Gastrocnemius medialis (tissue), 4 donors: Measurements from ENCODE around the gene CEP170. TPM values are rescaled to one million over a fixed set of nuclear protein-coding genes. Genes with fewer than 3 reads are reported as not detected.

Experiments used
- ATAC-seq, 2 donors: fragments of 150-250 bp; one replicate each; pipeline ENCODE4 v1.9.1; 2016
- DNase-seq, 2 donors: peaks; one replicate each; pipeline ENCODE4 v3.0.0-alpha.2; 2019
- H3K27ac ChIP-seq, 4 donors: fragments of 200-600 bp; sonication (generic); 1 replicate in 1 of 4; 2 replicates in 3 of 4; pipeline ENCODE4 v1.5.1; 2016 to 2018; ENCODE audit warnings: mild to moderate bottlenecking in 2 of 4, moderate library complexity in 1 of 4
- H3K27me3 ChIP-seq, 3 donors: fragments of 200-600 bp; sonication (generic) in 2 of 3; 1 replicate in 1 of 3; 2 replicates in 2 of 3; pipeline versions ENCODE4 v1.5.1 to v1.6.0; 2016 to 2019; ENCODE audit warnings: mild to moderate bottlenecking in 1 of 3, moderate library complexity in 1 of 3
- H3K36me3 ChIP-seq, 2 donors: fragments of 200-600 bp; sonication (generic) in 1 of 2; one replicate each; pipeline ENCODE4 v1.5.1; 2017 to 2018
- H3K4me1 ChIP-seq, 2 donors: fragments of 200-600 bp; sonication (generic) in 1 of 2; one replicate each; pipeline ENCODE4 v1.5.1; 2016 to 2017; ENCODE audit warnings: mild to moderate bottlenecking in 2 of 2
- H3K4me3 ChIP-seq, 4 donors: fragments of 200-600 bp; sonication (generic) in 3 of 4; 1 replicate in 1 of 4; 2 replicates in 3 of 4; pipeline ENCODE4 v1.5.1; 2016 to 2019; ENCODE audit warnings: mild to moderate bottlenecking in 2 of 4
- H3K9me3 ChIP-seq, 3 donors: fragments of 200-600 bp; sonication (generic) in 2 of 3; 1 replicate in 1 of 3; 2 replicates in 2 of 3; pipeline ENCODE4 v1.5.1; 2016 to 2019
- CTCF ChIP-seq, 5 experiments: fragments of 450-650 bp in 3 of 5; fragments of 200-600 bp in 2 of 5; sonication (generic) in 2 of 5; IDR thresholded peaks in 4 of 5; conservative IDR thresholded peaks in 1 of 5; 1 replicate in 4 of 5; 2 replicates in 1 of 5; pipeline ENCODE4 v1.5.1; 2016 to 2019; ENCODE audit warnings: antibody characterized with exemption in 5 of 5, mild to moderate bottlenecking in 3 of 5, moderate library complexity in 3 of 5
- POLR2A ChIP-seq, 2 donors: fragments of 450-650 bp; IDR thresholded peaks; one replicate each; pipeline ENCODE4 v1.6.1; 2017; ENCODE audit warnings: antibody characterized with exemption in 2 of 2, mild to moderate bottlenecking in 2 of 2, moderate library complexity in 2 of 2
- in situ Hi-C, 4 donors: fragments of 200-750 bp; cut with MboI; loops; one replicate each; pipeline versions ENCODE4 v1.15.0 to v1.8.0; 2017; ENCODE audit warnings: low sequenced_read_pairs in 4 of 4
- intact Hi-C: fragments of 100-400 bp; cut with DNase I; formaldehyde crosslinking; loops from one replicate; pipeline ENCODE4 v1.15.1; 2023; ENCODE audit warnings: low total_unique reads
- total RNA-seq, 4 donors: library from RNA; depleted of rRNA; stranded (reverse); fragments of >200 nt; gene quantifications; one replicate each; pipeline versions ENCODE4 v1.1.0 to v1.2.3, GENCODE V29; 2016

The CEP170 gene
- total RNA-seq, 4 donors from 2014 or later = 13.8 to 36.9 (median 31.1) TPM

GRCh38 chr1:243267471-243267880, 12.4 kb upstream of the CEP170 start:
- Histone ChIP-seq H3K4me1 (peaks cover 0 to 15% of the 10 kb centered on the region in 2 donors), H3K27ac (no peak overlapping the region), H3K27me3 (no peaks in the 10 kb centered on the region), H3K9me3 (no peaks in the 10 kb centered on the region), H3K36me3 (peaks cover 0 to 21% of the 10 kb centered on the region in 2 donors), H3K4me3 (no peak overlapping the region)
- ATAC-seq (peak; percentile 39 to 64), DNase-seq (no peak)
- in situ Hi-C loops (loop anchor here in 2 of 4 donors (25.0 kb wide), 2 partner anchors 1570 to 1595 kb away; partner anchors contain the start of genes COX20 (in 1 of the 2) and HNRNPU (in 1 of the 2)), intact Hi-C loops (no loop called here)
- TF ChIP-seq POLR2A (IDR thresholded peaks at IDR 0.05) (no peak), CTCF (IDR thresholded peaks at IDR 0.05 in 4 of 5, conservative IDR thresholded peaks at IDR 0.05 in 1 of 5) (no peak)

GRCh38 chr1:243266231-243266630, 11.2 kb upstream of the CEP170 start:
- H3K27ac ChIP-seq = no peak overlapping the region

GRCh38 chr1:243264717-243265116, 9.6 kb upstream of the CEP170 start:
- Histone ChIP-seq H3K27me3 (no peaks in the 10 kb centered on the region), H3K4me1 (peaks cover 3 to 15% of the 10 kb centered on the region in 2 donors), H3K27ac (no peak overlapping the region), H3K4me3 (no peak overlapping the region), H3K9me3 (no peaks in the 10 kb centered on the region), H3K36me3 (no peaks in the 10 kb centered on the region)
- in situ Hi-C loops = loop anchor here in 2 of 4 donors (25.0 kb wide), 2 partner anchors 1573 to 1598 kb away; partner anchors contain the start of genes COX20 (in 1 of the 2) and HNRNPU (in 1 of the 2)
- intact Hi-C loops = no loop called here
- peak in 1 of 2 donors; percentile 35 for ATAC-seq
- peak in 1 of 2 donors; percentile 8 for TF ChIP-seq POLR2A (IDR thresholded peaks at IDR 0.05)
- TF ChIP-seq CTCF (IDR thresholded peaks at IDR 0.05 in 4 of 5, conservative IDR thresholded peaks at IDR 0.05 in 1 of 5) = no peak
- DNase-seq = no peak

More at GRCh38 chr1:243266231-243266630, 11.2 kb upstream of the CEP170 start:
- no peak for TF ChIP-seq CTCF (IDR thresholded peaks at IDR 0.05 in 4 of 5, conservative IDR thresholded peaks at IDR 0.05 in 1 of 5)
- TF ChIP-seq POLR2A (IDR thresholded peaks at IDR 0.05) = no peak
- Histone ChIP-seq H3K4me3 (no peak overlapping the region), H3K4me1 (peaks cover under 1 to 15% of the 10 kb centered on the region in 2 donors), H3K27me3 (no peaks in the 10 kb centered on the region), H3K36me3 (peaks cover 0 to 10% of the 10 kb centered on the region in 2 donors), H3K9me3 (no peaks in the 10 kb centered on the region)
- intact Hi-C loops = no loop called here
- in situ Hi-C loops = loop anchor here in 2 of 4 donors (25.0 kb wide), 2 partner anchors 1571 to 1596 kb away; partner anchors contain the start of genes COX20 (in 1 of the 2) and HNRNPU (in 1 of the 2)
- ATAC-seq (no peak), DNase-seq (no peak)

GRCh38 chr1:243261390-243261789, 6.3 kb upstream of the CEP170 start:
- intact Hi-C loops (no loop called here), in situ Hi-C loops (loop anchor here in 2 of 4 donors (25.0 kb wide), 2 partner anchors 1576 to 1601 kb away; partner anchors contain the start of genes COX20 (in 1 of the 2) and HNRNPU (in 1 of the 2))
- H3K4me1 ChIP-seq = peaks cover 20 to 29% of the 10 kb centered on the region in 2 donors
- no peaks in the 10 kb centered on the region for H3K9me3 ChIP-seq
- no peaks in the 10 kb centered on the region for H3K36me3 ChIP-seq
- no peak overlapping the region for H3K4me3 ChIP-seq
- no peaks in the 10 kb centered on the region for H3K27me3 ChIP-seq
- no peak overlapping the region for H3K27ac ChIP-seq
- ATAC-seq (no peak), DNase-seq (no peak)
- TF ChIP-seq CTCF (IDR thresholded peaks at IDR 0.05 in 4 of 5, conservative IDR thresholded peaks at IDR 0.05 in 1 of 5) = no peak
- no peak for TF ChIP-seq POLR2A (IDR thresholded peaks at IDR 0.05)
